ENCODE results near the gene RELN.
"Not testable (repeated sequence)": the region's sequence is repeated elsewhere in the genome, so short reads cannot be mapped to it uniquely, and the experiment has no call there.

Gene RELN

GRCh38 chr7:103781409-103781808, 208.0 kb downstream of the RELN start:
- ChIA-PET CTCF (no interaction called here), POLR2A (interaction anchor here (0.6 kb wide), 1 partner anchor 13 kb away, joined by 3 read pairs; no protein-coding TSS in a partner anchor)
- WGBS (ENCODE audit: insufficient coverage): no CpG with 5 or more reads among the region's 1 CpG
- no peak for DNase-seq
- Histone ChIP-seq H3K27me3 (replicated peaks in 2 of 5; ENCODE audit: control insufficient read depth in 4 of 5, insufficient read depth in 5 of 5, low read length in 4 of 5) (peaks cover 0 to 1% (median 0%) of the 10 kb centered on the region in 5 experiments), H3K4me1 (ENCODE audit: control extremely low read depth in 1 of 4, control insufficient read depth in 4 of 4, insufficient read depth in 4 of 4, low read length in 3 of 4) (no peaks in the 10 kb centered on the region), H3K27ac (ENCODE audit: insufficient read depth in 1 of 2, low read depth in 1 of 2, low read length in 2 of 2, poor library complexity in 1 of 2, severe bottlenecking in 2 of 2) (no peak overlapping the region), H3K9me3 (ENCODE audit: control extremely low read depth in 1 of 5, control insufficient read depth in 4 of 5, insufficient read depth in 2 of 5, low read depth in 1 of 5, low read length in 4 of 5) (no peaks in the 10 kb centered on the region), H3K36me3 (ENCODE audit: control insufficient read depth in 4 of 4, insufficient read depth in 4 of 4, low read length in 3 of 4) (no peaks in the 10 kb centered on the region), H3K4me3 (ENCODE audit: control insufficient read depth in 1 of 7, extremely low read depth in 1 of 7, insufficient read depth in 4 of 7, low read depth in 2 of 7, low read length in 6 of 7) (no peak overlapping the region)

DNA sequence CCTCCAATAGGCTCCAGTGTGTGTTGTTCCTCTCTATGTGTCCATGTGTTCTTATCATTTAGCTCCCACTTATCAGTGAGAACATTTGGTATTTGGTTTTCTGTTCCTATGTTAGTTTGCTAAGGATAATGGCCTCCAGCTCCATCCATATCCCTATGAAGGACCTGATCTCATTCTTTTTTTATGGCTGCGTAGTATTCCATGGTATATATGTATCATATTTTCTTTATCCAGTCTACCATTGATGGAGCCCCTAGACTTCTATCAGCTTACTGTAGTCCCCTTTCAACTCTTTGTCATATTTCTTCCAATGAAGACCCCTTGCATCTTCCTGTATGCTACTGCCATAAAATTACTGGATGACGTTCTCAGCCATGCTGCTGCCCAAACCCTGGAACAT, 208.9 kb downstream of the RELN start:
- H3K4me1 ChIP-seq (ENCODE audit: control extremely low read depth in 1 of 4, control insufficient read depth in 4 of 4, insufficient read depth in 4 of 4, low read length in 3 of 4); H3K9me3 ChIP-seq (ENCODE audit: control extremely low read depth in 1 of 5, control insufficient read depth in 4 of 5, insufficient read depth in 2 of 5, low read depth in 1 of 5, low read length in 4 of 5); H3K36me3 ChIP-seq (ENCODE audit: control insufficient read depth in 4 of 4, insufficient read depth in 4 of 4, low read length in 3 of 4); DNase-seq; H3K27me3 ChIP-seq (replicated peaks in 2 of 5; ENCODE audit: control insufficient read depth in 4 of 5, insufficient read depth in 5 of 5, low read length in 4 of 5); POLR2A ChIA-PET; H3K27ac ChIP-seq (ENCODE audit: insufficient read depth in 1 of 2, low read depth in 1 of 2, low read length in 2 of 2, poor library complexity in 1 of 2, severe bottlenecking in 2 of 2); H3K4me3 ChIP-seq (ENCODE audit: control insufficient read depth in 1 of 7, extremely low read depth in 1 of 7, insufficient read depth in 4 of 7, low read depth in 2 of 7, low read length in 6 of 7); CTCF ChIA-PET: not testable (repeated sequence)
- 94% methylated on average over 1 of the region's 2 CpGs for WGBS (ENCODE audit: insufficient coverage)

- Histone ChIP-seq H3K36me3 (ENCODE audit: control insufficient read depth in 4 of 4, insufficient read depth in 4 of 4, low read length in 3 of 4) (no peaks in the 10 kb centered on the region), H3K9me3 (ENCODE audit: control extremely low read depth in 1 of 5, control insufficient read depth in 4 of 5, insufficient read depth in 2 of 5, low read depth in 1 of 5, low read length in 4 of 5) (no peaks in the 10 kb centered on the region), H3K4me3 (ENCODE audit: control insufficient read depth in 1 of 7, extremely low read depth in 1 of 7, insufficient read depth in 4 of 7, low read depth in 2 of 7, low read length in 6 of 7) (no peak overlapping the region), H3K27me3 (replicated peaks in 2 of 5; ENCODE audit: control insufficient read depth in 4 of 5, insufficient read depth in 5 of 5, low read length in 4 of 5) (peaks cover 0 to 1% (median 0%) of the 10 kb centered on the region in 5 experiments), H3K27ac (ENCODE audit: insufficient read depth in 1 of 2, low read depth in 1 of 2, low read length in 2 of 2, poor library complexity in 1 of 2, severe bottlenecking in 2 of 2) (no peak overlapping the region), H3K4me1 (ENCODE audit: control extremely low read depth in 1 of 4, control insufficient read depth in 4 of 4, insufficient read depth in 4 of 4, low read length in 3 of 4) (no peaks in the 10 kb centered on the region)
- WGBS (ENCODE audit: insufficient coverage): 73% methylated on average over 5 of the region's 6 CpGs
- no peak for DNase-seq
- POLR2A ChIA-PET: no interaction called here
- CTCF ChIA-PET: no interaction called here
These were observed 212.0 kb downstream of the RELN start for GRCh38 chr7:103777440-103777839.

- H3K36me3 ChIP-seq (ENCODE audit: control insufficient read depth in 4 of 4, insufficient read depth in 4 of 4, low read length in 3 of 4): no peaks in the 10 kb centered on the region
- CTCF ChIA-PET: no interaction called here
- H3K4me3 ChIP-seq (ENCODE audit: control insufficient read depth in 1 of 7, extremely low read depth in 1 of 7, insufficient read depth in 4 of 7, low read depth in 2 of 7, low read length in 6 of 7): no peak overlapping the region
- DNase-seq: no peak
- POLR2A ChIA-PET: no interaction called here
- H3K27me3 ChIP-seq (replicated peaks in 2 of 5; ENCODE audit: control insufficient read depth in 4 of 5, insufficient read depth in 5 of 5, low read length in 4 of 5): peaks cover 0 to 1% (median 0%) of the 10 kb centered on the region in 5 experiments
- no peak overlapping the region for H3K27ac ChIP-seq (ENCODE audit: insufficient read depth in 1 of 2, low read depth in 1 of 2, low read length in 2 of 2, poor library complexity in 1 of 2, severe bottlenecking in 2 of 2)
- no peaks in the 10 kb centered on the region for H3K4me1 ChIP-seq (ENCODE audit: control extremely low read depth in 1 of 4, control insufficient read depth in 4 of 4, insufficient read depth in 4 of 4, low read length in 3 of 4)
- 86% methylated on average over 4 of the region's 7 CpGs for WGBS (ENCODE audit: insufficient coverage)
- H3K9me3 ChIP-seq (ENCODE audit: control extremely low read depth in 1 of 5, control insufficient read depth in 4 of 5, insufficient read depth in 2 of 5, low read depth in 1 of 5, low read length in 4 of 5): no peaks in the 10 kb centered on the region
These were observed 215.7 kb downstream of the RELN start for GRCh38 chr7:103773726-103774125.

DNA sequence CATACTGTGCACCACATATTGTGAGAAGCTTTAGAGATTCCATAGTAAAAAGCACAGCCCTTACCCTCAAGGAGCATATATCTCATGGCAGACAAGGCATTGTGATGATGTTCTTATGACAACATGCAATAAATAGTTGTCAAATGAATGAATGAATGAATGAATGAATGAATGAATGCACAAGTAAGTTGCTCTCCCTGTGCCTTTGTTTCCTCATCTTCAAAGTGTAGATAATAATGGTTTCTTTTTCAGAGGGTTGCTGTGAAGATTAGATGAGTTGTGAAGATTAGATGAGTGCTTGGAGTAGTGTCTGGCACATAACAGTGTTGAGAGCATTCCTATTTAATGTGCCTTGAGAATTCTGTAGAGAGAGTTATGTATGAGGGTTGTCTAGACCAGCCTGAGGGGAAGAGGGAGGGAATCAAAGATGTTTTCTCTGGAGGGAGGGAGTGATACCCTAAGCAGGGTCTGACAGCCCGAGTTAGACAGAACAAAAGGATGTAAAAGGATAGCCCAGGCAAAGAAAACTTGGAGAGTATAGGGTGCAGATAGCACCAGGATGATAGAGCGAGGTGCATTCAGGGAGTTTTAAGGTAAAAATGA, 217.2 kb downstream of the RELN start:
- ChIA-PET CTCF (no interaction called here), POLR2A (no interaction called here)
- 92% methylated on average over 2 of the region's 2 CpGs for WGBS (ENCODE audit: insufficient coverage)

DNA sequence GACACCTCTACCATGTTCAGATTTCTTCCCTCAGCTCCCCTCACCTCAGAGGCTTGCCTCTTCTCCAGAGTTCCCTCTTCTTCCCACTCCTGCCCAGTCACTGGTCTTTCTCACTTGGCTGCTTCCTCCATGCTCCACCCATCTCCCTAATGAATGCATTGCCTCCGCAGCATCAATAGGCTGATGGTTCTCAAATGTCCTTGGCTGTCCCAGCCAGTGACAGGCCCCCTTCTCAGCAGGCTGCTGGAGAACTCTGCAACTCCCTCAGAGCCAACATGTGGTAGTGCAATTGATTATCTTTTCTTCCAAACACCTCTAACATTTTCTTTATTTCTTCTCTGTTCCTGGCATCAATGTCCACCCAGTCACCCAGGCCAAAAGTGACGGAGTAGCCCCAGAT, 218.2 kb downstream of the RELN start:
- H3K4me3 ChIP-seq (ENCODE audit: control insufficient read depth in 1 of 7, extremely low read depth in 1 of 7, insufficient read depth in 4 of 7, low read depth in 2 of 7, low read length in 6 of 7): no peak overlapping the region
- WGBS (ENCODE audit: insufficient coverage): 89% methylated on average over 2 of the region's 2 CpGs
- DNase-seq: no peak
- CTCF ChIA-PET: no interaction called here
- H3K36me3 ChIP-seq (ENCODE audit: control insufficient read depth in 4 of 4, insufficient read depth in 4 of 4, low read length in 3 of 4): no peaks in the 10 kb centered on the region
- H3K27me3 ChIP-seq (replicated peaks in 2 of 5; ENCODE audit: control insufficient read depth in 4 of 5, insufficient read depth in 5 of 5, low read length in 4 of 5): no peaks in the 10 kb centered on the region
- no peaks in the 10 kb centered on the region for H3K9me3 ChIP-seq (ENCODE audit: control extremely low read depth in 1 of 5, control insufficient read depth in 4 of 5, insufficient read depth in 2 of 5, low read depth in 1 of 5, low read length in 4 of 5)
- POLR2A ChIA-PET: no interaction called here
- no peak overlapping the region for H3K27ac ChIP-seq (ENCODE audit: insufficient read depth in 1 of 2, low read depth in 1 of 2, low read length in 2 of 2, poor library complexity in 1 of 2, severe bottlenecking in 2 of 2)
- no peaks in the 10 kb centered on the region for H3K4me1 ChIP-seq (ENCODE audit: control extremely low read depth in 1 of 4, control insufficient read depth in 4 of 4, insufficient read depth in 4 of 4, low read length in 3 of 4)

More for the DNA sequence above, 217.2 kb downstream of the RELN start:
- H3K4me1 ChIP-seq (ENCODE audit: control extremely low read depth in 1 of 4, control insufficient read depth in 4 of 4, insufficient read depth in 4 of 4, low read length in 3 of 4): no peaks in the 10 kb centered on the region
- H3K36me3 ChIP-seq (ENCODE audit: control insufficient read depth in 4 of 4, insufficient read depth in 4 of 4, low read length in 3 of 4): no peaks in the 10 kb centered on the region
- no peaks in the 10 kb centered on the region for H3K9me3 ChIP-seq (ENCODE audit: control extremely low read depth in 1 of 5, control insufficient read depth in 4 of 5, insufficient read depth in 2 of 5, low read depth in 1 of 5, low read length in 4 of 5)
- no peak for DNase-seq
- no peak overlapping the region for H3K27ac ChIP-seq (ENCODE audit: insufficient read depth in 1 of 2, low read depth in 1 of 2, low read length in 2 of 2, poor library complexity in 1 of 2, severe bottlenecking in 2 of 2)
- no peak overlapping the region for H3K4me3 ChIP-seq (ENCODE audit: control insufficient read depth in 1 of 7, extremely low read depth in 1 of 7, insufficient read depth in 4 of 7, low read depth in 2 of 7, low read length in 6 of 7)
- no peaks in the 10 kb centered on the region for H3K27me3 ChIP-seq (replicated peaks in 2 of 5; ENCODE audit: control insufficient read depth in 4 of 5, insufficient read depth in 5 of 5, low read length in 4 of 5)

DNA sequence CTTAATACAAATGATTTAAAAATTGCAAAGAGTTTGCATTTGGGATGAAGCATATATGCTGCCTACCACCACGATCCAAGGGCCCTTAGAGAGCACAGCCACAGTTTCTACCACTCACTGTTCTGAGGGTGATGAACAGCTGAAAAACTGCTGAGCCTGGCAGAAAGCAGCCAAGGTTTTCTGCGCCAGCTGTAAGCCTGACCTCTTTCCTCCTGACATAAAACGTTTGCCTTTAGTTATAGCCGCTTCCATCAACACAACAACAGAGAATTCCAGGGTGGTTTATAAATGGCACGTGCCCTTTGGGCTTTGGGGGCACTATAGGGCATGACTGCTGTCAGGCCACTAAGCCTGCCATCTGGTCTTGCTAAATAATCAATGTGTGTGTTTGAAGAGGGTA, 222.8 kb downstream of the RELN start:
- Histone ChIP-seq H3K27ac (ENCODE audit: insufficient read depth in 1 of 2, low read depth in 1 of 2, low read length in 2 of 2, poor library complexity in 1 of 2, severe bottlenecking in 2 of 2) (no peak overlapping the region), H3K27me3 (replicated peaks in 2 of 5; ENCODE audit: control insufficient read depth in 4 of 5, insufficient read depth in 5 of 5, low read length in 4 of 5) (no peaks in the 10 kb centered on the region), H3K9me3 (ENCODE audit: control extremely low read depth in 1 of 5, control insufficient read depth in 4 of 5, insufficient read depth in 2 of 5, low read depth in 1 of 5, low read length in 4 of 5) (no peaks in the 10 kb centered on the region), H3K36me3 (ENCODE audit: control insufficient read depth in 4 of 4, insufficient read depth in 4 of 4, low read length in 3 of 4) (no peaks in the 10 kb centered on the region), H3K4me1 (ENCODE audit: control extremely low read depth in 1 of 4, control insufficient read depth in 4 of 4, insufficient read depth in 4 of 4, low read length in 3 of 4) (no peaks in the 10 kb centered on the region), H3K4me3 (ENCODE audit: control insufficient read depth in 1 of 7, extremely low read depth in 1 of 7, insufficient read depth in 4 of 7, low read depth in 2 of 7, low read length in 6 of 7) (no peak overlapping the region)
- no peak for DNase-seq
- POLR2A ChIA-PET: no interaction called here
- no CpG with 5 or more reads among the region's 5 CpGs for WGBS (ENCODE audit: insufficient coverage)
- CTCF ChIA-PET: no interaction called here
